HUES64 (cell line): ENCODE measurements around the gene PSIP1.
A peak's percentile ranks its signal among the peaks of the same experiment; 100 is the strongest.
"Not testable (repeated sequence)": the region's sequence is repeated elsewhere in the genome, so short reads cannot be mapped to it uniquely, and the experiment has no call there.

Source experiments
- H3K27ac ChIP-seq: 2 replicates; pipeline ENCODE4 v1.7.0; 2013; ENCODE audit warnings: low read depth, low read length, inconsistent platforms
- H3K27me3 ChIP-seq: 2 replicates; pipeline ENCODE4 v1.6.1; 2013; ENCODE audit warnings: mild to moderate bottlenecking, low read length; ENCODE audit not compliant: insufficient read depth
- H3K36me3 ChIP-seq: 2 replicates; pipeline ENCODE4 v1.6.1; 2013; ENCODE audit warnings: mild to moderate bottlenecking, low read length; ENCODE audit not compliant: insufficient read depth
- H3K4me1 ChIP-seq: 2 replicates; pipeline ENCODE4 v1.6.1; 2013; ENCODE audit warnings: mild to moderate bottlenecking, low read length, moderate library complexity; ENCODE audit not compliant: insufficient read depth
- H3K4me3 ChIP-seq: 2 replicates; pipeline ENCODE4 v1.5.1; 2013; ENCODE audit warnings: mild to moderate bottlenecking, low read length, moderate library complexity
- H3K9ac ChIP-seq: 2 replicates; pipeline ENCODE4 v1.6.1; 2013; ENCODE audit warnings: mild to moderate bottlenecking, low read depth, low read length
- H3K9me3 ChIP-seq: 2 replicates; pipeline ENCODE4 v1.6.1; 2013; ENCODE audit warnings: low read depth, low read length; ENCODE audit not compliant: insufficient read depth
- WGBS: fragments of 150-250, 120-280 bp; methylation state at CpG from one replicate; pipeline ENCODE4 v1.1.7; 2013; ENCODE audit warnings: missing lambda C conversion rate; 5-methylcytosine and 5-hydroxymethylcytosine counted together

The PSIP1 gene

DNA sequence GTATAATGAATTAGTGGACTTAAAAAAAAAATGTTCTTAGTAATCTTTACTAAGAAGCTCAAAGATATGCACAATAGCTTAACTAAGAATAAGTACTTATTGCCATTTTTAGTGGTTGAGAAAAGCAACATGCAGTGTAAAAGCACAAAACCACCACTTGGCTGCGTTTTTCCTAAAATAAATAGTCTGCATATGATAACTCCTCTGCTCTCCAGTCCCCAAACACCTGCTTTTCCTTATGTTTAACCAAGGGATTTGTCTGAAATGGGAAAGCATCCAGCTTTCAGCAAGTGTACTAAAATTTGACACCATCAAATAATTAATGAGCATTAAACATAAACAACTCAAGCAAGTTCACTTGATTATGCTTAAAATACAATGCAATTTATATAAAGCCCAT lies 41.4 kb downstream of the PSIP1 start:
- Histone ChIP-seq H3K27me3 (no peaks in the 10 kb centered on the region), H3K36me3 (peaks cover 100% of the 10 kb centered on the region), H3K9me3 (no peaks in the 10 kb centered on the region), H3K9ac (no peak overlapping the region), H3K4me3 (no peak overlapping the region), H3K4me1 (no peaks in the 10 kb centered on the region), H3K27ac (no peak overlapping the region)
- WGBS, result 95% methylated on average over 1 of the region's 1 CpG

GRCh38 chr9:15468145-15468544 lies 42.6 kb downstream of the PSIP1 start:
- peak overlapping the region; percentile 35; the same call in 1 of the 2 replicates for H3K27ac ChIP-seq
- no peaks in the 10 kb centered on the region for H3K9me3 ChIP-seq
- no peak overlapping the region for H3K4me3 ChIP-seq
- peaks cover 98% of the 10 kb centered on the region for H3K36me3 ChIP-seq
- H3K9ac ChIP-seq, result no peak overlapping the region
- no peaks in the 10 kb centered on the region for H3K27me3 ChIP-seq
- WGBS, result 94% methylated on average over 3 of the region's 3 CpGs
- no peaks in the 10 kb centered on the region for H3K4me1 ChIP-seq

- Histone ChIP-seq H3K27me3 (no peaks in the 10 kb centered on the region), H3K9ac (no peak overlapping the region), H3K27ac (no peak overlapping the region), H3K4me3 (no peak overlapping the region), H3K36me3 (peaks cover 96% of the 10 kb centered on the region), H3K9me3 (no peaks in the 10 kb centered on the region), H3K4me1 (no peaks in the 10 kb centered on the region)
- 88% methylated on average over 2 of the region's 2 CpGs for whole genome bisulfite sequencing
These were observed 49.2 kb downstream of the PSIP1 start for GRCh38 chr9:15461601-15462000.

DNA sequence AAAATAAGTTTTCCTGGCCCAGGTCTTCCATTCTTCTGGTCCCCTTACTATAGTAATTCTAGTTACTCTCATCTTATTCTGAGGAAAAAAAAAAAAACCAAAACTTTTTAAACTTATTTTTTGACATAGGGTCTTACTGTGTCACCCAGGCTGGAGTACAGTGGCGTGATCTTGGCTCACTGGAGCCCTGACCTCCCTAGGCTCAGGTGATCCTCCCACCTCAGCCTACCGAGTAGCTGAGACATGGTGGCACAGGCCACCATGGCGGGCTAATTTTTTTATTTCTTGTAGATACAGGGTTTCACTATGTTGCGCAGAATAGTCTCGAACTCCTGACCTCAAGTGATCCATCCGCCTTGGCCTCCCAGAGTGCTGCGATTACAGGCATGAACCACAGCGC lies 49.7 kb downstream of the PSIP1 start:
- Histone ChIP-seq H3K27me3 (no peaks in the 10 kb centered on the region), H3K9me3 (no peaks in the 10 kb centered on the region), H3K9ac (no peak overlapping the region), H3K4me1 (no peaks in the 10 kb centered on the region), H3K36me3 (peaks cover 96% of the 10 kb centered on the region), H3K4me3 (no peak overlapping the region), H3K27ac (no peak overlapping the region)
- 98% methylated on average over 8 of the region's 8 CpGs for WGBS

DNA sequence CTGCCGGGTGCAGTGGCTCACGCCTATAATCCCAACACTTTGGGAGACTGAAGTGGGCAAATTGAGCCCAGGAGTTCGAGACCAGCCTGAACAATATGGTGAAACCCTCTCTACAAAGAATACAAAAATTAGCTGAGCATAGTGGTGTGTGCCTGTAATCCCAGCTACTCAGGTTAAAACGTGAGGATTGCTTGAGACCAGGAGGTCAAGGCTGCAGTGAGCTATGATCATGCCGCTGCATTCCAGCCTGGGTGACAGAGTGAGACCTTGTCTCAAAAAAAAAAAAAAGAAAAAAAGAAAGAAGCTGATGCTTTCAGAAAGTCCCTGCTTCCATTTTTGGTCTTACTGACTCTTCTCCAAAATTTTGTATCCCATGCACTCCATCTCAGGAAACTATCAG lies 56.8 kb downstream of the PSIP1 start:
- Histone ChIP-seq H3K9me3 (no peaks in the 10 kb centered on the region), H3K4me3 (no peak overlapping the region), H3K36me3 (peaks cover 93% of the 10 kb centered on the region), H3K9ac (no peak overlapping the region), H3K27ac (no peak overlapping the region), H3K27me3 (no peaks in the 10 kb centered on the region), H3K4me1 (no peaks in the 10 kb centered on the region)
- WGBS, result 97% methylated on average over 5 of the region's 5 CpGs

GRCh38 chr9:15444141-15444540 lies 66.6 kb downstream of the PSIP1 start:
- Histone ChIP-seq H3K4me1 (no peaks in the 10 kb centered on the region), H3K27ac (no peak overlapping the region), H3K27me3 (no peaks in the 10 kb centered on the region), H3K9ac (no peak overlapping the region), H3K4me3 (no peak overlapping the region), H3K9me3 (peaks cover 19% of the 10 kb centered on the region), H3K36me3 (peaks cover 80% of the 10 kb centered on the region)
- 94% methylated on average over 3 of the region's 3 CpGs for WGBS

GRCh38 chr9:15442264-15442663 lies 68.5 kb downstream of the PSIP1 start:
- H3K9ac ChIP-seq, H3K4me3 ChIP-seq, H3K4me1 ChIP-seq, H3K27ac ChIP-seq, H3K27me3 ChIP-seq: not testable (repeated sequence)
- H3K9me3 ChIP-seq, result peaks cover 24% of the 10 kb centered on the region
- WGBS, result 97% methylated on average over 33 of the region's 33 CpGs
- peaks cover 81% of the 10 kb centered on the region for H3K36me3 ChIP-seq

DNA sequence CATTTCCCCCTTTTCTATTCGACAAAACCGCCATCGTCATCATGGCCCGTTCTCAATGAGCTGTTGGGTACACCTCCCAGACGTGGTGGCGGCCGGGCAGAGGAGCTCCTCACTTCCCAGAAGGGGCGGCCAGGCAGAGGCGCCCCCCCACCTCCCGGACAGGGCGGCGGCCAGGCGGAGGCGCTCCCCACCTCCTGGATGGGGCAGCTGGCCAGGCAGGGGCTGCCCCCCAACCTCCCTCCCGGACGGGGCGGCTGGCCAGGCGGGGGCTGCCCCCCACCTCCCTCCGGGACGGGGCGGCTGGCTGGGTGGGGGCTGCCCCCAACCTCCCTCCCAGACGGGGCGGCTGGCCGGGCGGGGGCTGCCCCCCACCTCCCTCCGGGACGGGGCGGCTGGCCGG lies 68.9 kb downstream of the PSIP1 start:
- not testable (repeated sequence) for H3K27ac ChIP-seq, H3K4me3 ChIP-seq, H3K9ac ChIP-seq, H3K27me3 ChIP-seq, H3K4me1 ChIP-seq
- WGBS, result 89% methylated on average over 24 of the region's 29 CpGs
- Histone ChIP-seq H3K36me3 (peaks cover 81% of the 10 kb centered on the region), H3K9me3 (peaks cover 24% of the 10 kb centered on the region)

- no peaks in the 10 kb centered on the region for H3K4me1 ChIP-seq
- no peak overlapping the region for H3K27ac ChIP-seq
- WGBS, result 98% methylated on average over 6 of the region's 7 CpGs
- H3K27me3 ChIP-seq, result no peaks in the 10 kb centered on the region
- H3K9me3 ChIP-seq, result peaks cover 24% of the 10 kb centered on the region
- no peak overlapping the region for H3K9ac ChIP-seq
- H3K4me3 ChIP-seq, result no peak overlapping the region
- peaks cover 79% of the 10 kb centered on the region for H3K36me3 ChIP-seq
These were observed 71.9 kb downstream of the PSIP1 start for GRCh38 chr9:15438891-15439290.

GRCh38 chr9:15433661-15434060 lies 77.1 kb downstream of the PSIP1 start:
- 96% methylated on average over 3 of the region's 3 CpGs for WGBS
- H3K4me1 ChIP-seq, result peaks cover 7% of the 10 kb centered on the region; the same call in 1 of the 2 replicates
- H3K4me3 ChIP-seq, result no peak overlapping the region
- H3K36me3 ChIP-seq, result peaks cover 80% of the 10 kb centered on the region
- H3K9me3 ChIP-seq, result peaks cover under 1% of the 10 kb centered on the region; the same call in 1 of the 2 replicates
- no peak overlapping the region for H3K9ac ChIP-seq
- no peak overlapping the region for H3K27ac ChIP-seq
- no peaks in the 10 kb centered on the region for H3K27me3 ChIP-seq

DNA sequence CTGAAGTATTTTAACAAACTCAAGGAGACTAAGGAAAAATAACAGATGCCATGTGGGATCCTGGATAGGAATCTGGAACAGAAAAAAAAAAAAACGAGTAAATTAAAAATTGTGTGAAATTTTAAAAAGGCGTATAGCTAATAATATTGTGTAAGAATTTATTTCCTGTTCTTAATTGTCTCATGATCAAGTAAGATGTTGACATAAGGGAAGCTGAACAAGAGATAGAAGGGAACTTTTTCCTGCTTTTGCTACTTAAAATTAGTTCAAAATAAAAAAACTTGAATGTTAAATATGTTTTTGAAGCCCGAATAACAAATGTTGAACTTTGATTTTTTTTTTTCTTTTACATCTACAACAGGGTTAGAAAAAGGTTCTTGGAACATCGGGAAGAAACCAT lies 77.6 kb downstream of the PSIP1 start:
- Histone ChIP-seq H3K4me3 (no peak overlapping the region), H3K27ac (no peak overlapping the region), H3K27me3 (no peaks in the 10 kb centered on the region), H3K9me3 (no peaks in the 10 kb centered on the region), H3K9ac (no peak overlapping the region), H3K4me1 (peaks cover 7% of the 10 kb centered on the region; the same call in 1 of the 2 replicates), H3K36me3 (peaks cover 78% of the 10 kb centered on the region)
- WGBS, result 83% methylated on average over 2 of the region's 4 CpGs
